GM18508 (cell line): ENCODE measurements around the gene GSAP.
A peak's percentile ranks its signal among the peaks of the same experiment; 100 is the strongest.
"Not testable (repeated sequence)": the region's sequence is repeated elsewhere in the genome, so short reads cannot be mapped to it uniquely, and the experiment has no call there.

Experiments used
- ATAC-seq: cut with Tn5 transposase; IDR thresholded peaks from one replicate; pipeline ENCODE4 v1.9.1; 2021; ENCODE audit warnings: moderate number of reproducible peaks; ENCODE audit not compliant: insufficient read depth, unreplicated experiment

GSAP gene

GRCh38 chr7:77415823-77416620 lies at the start of gene GSAP:
Gene GSAP, minus strand, starts transcription at chr7:77416349. Its CDS starts 28 bp downstream, at chr7:77416321.
- no peak for ATAC-seq

GRCh38 chr7:77465256-77465655 lies 49.1 kb upstream of the GSAP start:
- ATAC-seq: no peak

- no peak for ATAC-seq
These were observed 48.4 kb upstream of the GSAP start for GRCh38 chr7:77464589-77464988.

- peak; percentile 50 for ATAC-seq
These were observed 47.5 kb upstream of the GSAP start for GRCh38 chr7:77463632-77464031.

GRCh38 chr7:77461842-77462241 lies 45.7 kb upstream of the GSAP start:
- no peak for ATAC-seq

GRCh38 chr7:77461246-77461645 lies 45.1 kb upstream of the GSAP start:
- ATAC-seq: no peak

GRCh38 chr7:77460057-77460486 lies 43.9 kb upstream of the GSAP start:
- no peak for ATAC-seq

GRCh38 chr7:77459311-77459726 lies 43.2 kb upstream of the GSAP start:
- ATAC-seq: no peak

- ATAC-seq: no peak
These were observed 42.6 kb upstream of the GSAP start for GRCh38 chr7:77458786-77459185.

GRCh38 chr7:77457779-77458178 lies 41.6 kb upstream of the GSAP start:
- no peak for ATAC-seq

GRCh38 chr7:77456696-77457095 lies 40.5 kb upstream of the GSAP start:
- no peak for ATAC-seq

- ATAC-seq: no peak
These were observed 39.2 kb upstream of the GSAP start for GRCh38 chr7:77455321-77455720.

GRCh38 chr7:77454802-77455201 lies 38.7 kb upstream of the GSAP start:
- no peak for ATAC-seq

GRCh38 chr7:77453531-77453930 lies 37.4 kb upstream of the GSAP start:
- no peak for ATAC-seq

- ATAC-seq: not testable (repeated sequence)
These were observed 35.8 kb upstream of the GSAP start for GRCh38 chr7:77451950-77452349.

GRCh38 chr7:77450613-77451012 lies 34.5 kb upstream of the GSAP start:
- ATAC-seq: no peak

GRCh38 chr7:77450054-77450453 lies 33.9 kb upstream of the GSAP start:
- no peak for ATAC-seq

GRCh38 chr7:77447616-77448015 lies 31.5 kb upstream of the GSAP start:
- no peak for ATAC-seq

GRCh38 chr7:77444123-77444522 lies 28.0 kb upstream of the GSAP start:
- ATAC-seq: no peak

- no peak for ATAC-seq
These were observed 26.9 kb upstream of the GSAP start for GRCh38 chr7:77443042-77443441.

- no peak for ATAC-seq
These were observed 26.5 kb upstream of the GSAP start for GRCh38 chr7:77442636-77443035.

GRCh38 chr7:77441046-77441445 lies 24.9 kb upstream of the GSAP start:
- ATAC-seq: no peak
